ENCODE measurements around the gene DGKG.

Gene DGKG

DNA sequence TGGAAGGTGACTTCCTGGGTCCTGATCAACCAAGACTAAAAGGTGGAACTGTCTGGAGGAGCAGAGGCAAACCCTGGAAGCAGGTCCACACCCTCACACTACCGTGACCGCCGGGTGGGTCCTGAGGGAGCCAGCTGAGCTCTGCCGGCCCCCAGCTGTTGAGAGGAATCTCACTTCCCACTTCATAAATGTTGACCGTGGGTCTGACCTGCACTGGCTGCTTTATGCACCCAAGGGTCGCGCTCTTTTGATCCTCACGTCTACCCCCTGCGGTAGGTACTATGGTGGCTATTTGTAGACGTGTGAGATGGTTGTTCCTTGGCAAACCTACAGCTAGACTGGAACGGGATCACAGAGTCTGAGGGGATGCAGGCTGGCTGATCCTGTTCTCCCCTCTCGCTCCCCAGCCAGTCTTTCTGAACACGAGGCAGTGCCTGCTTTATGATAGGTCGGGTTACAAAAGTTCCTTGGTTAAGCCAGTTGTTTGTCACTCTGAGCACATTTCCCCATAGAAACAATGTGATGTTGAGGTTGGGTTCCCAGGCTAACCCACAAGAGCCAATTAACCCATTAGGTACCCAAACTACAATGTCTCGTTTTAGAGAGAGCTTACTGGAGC is 140.2 kb downstream of the DGKG start:
- DNase-seq (ENCODE audit: low read depth): no peak
- TF ChIP-seq, protein P1, sequence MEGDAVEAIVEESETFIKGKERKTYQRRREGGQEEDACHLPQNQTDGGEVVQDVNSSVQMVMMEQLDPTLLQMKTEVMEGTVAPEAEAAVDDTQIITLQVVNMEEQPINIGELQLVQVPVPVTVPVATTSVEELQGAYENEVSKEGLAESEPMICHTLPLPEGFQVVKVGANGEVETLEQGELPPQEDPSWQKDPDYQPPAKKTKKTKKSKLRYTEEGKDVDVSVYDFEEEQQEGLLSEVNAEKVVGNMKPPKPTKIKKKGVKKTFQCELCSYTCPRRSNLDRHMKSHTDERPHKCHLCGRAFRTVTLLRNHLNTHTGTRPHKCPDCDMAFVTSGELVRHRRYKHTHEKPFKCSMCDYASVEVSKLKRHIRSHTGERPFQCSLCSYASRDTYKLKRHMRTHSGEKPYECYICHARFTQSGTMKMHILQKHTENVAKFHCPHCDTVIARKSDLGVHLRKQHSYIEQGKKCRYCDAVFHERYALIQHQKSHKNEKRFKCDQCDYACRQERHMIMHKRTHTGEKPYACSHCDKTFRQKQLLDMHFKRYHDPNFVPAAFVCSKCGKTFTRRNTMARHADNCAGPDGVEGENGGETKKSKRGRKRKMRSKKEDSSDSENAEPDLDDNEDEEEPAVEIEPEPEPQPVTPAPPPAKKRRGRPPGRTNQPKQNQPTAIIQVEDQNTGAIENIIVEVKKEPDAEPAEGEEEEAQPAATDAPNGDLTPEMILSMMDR (IDR thresholded peaks at IDR 0.05; ENCODE audit: low read depth, low read length, missing control alignments): no peak
- in situ Hi-C loops (cut with HindIII; ENCODE audit: low sequenced_read_pairs): no loop called here
- H3K4me3 ChIP-seq (ENCODE audit: low read depth, low read length): no peak overlapping the region

DNA sequence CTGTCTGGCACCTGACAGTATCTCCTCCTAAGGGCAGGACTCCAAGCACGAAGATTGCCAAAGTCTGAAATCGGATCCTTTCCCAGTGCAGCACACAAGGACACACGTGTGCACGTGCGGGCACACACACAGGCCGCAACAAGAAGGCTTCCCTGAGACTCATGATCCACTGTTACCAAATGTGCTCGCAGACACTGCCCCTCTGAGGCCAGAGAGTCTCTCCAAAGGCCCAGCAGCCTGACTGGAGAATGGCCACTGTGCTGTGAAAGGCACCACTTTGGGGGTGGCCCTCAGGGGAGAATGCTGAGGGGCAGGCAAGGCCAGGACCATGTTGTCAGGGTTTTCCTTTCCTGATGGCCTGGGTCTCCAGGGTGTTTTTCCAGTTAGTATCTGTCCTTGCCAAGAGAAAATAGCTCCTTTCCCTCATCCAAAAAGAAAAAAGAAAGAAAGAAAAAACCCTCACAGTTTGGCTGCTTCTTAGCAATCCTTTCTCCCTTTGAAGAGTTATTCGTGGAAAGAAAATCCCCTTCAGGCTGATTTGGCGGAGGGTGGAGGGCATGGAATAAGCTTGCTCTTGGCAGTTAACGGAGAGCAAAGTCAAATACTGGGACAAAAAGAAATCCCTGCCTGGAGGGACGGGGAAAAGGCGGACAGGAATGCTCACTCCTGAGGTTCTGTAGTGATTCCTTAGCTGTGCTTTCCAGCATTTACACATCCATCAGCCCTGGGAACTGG is 141.0 kb downstream of the DGKG start:
- H3K4me3 ChIP-seq (ENCODE audit: low read depth, low read length): no peak overlapping the region
- no peak for DNase-seq (ENCODE audit: low read depth)
- in situ Hi-C loops (cut with HindIII; ENCODE audit: low sequenced_read_pairs): no loop called here
- TF ChIP-seq, protein P1 (IDR thresholded peaks at IDR 0.05; ENCODE audit: low read depth, low read length, missing control alignments): no peak

DNA sequence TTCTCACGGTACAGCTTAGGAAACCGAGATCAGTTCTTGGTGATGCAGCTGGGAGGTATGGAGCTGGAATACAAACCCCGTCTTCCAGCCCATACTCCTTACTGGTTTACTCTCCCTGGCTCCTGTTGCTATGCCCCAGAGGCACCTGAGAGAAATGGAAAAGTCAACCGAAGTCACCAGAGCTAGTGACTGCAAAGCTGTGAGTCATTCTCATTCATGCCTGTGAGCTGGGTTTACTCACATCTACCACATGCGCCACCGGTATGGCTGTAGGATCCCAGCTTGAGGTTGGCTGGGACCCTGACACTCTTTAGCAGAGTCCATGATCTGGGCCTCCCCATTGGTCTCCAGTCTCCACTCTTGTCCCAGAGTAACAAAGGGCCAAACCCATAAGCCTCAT is 141.7 kb downstream of the DGKG start:
- no peak for DNase-seq (ENCODE audit: low read depth)
- in situ Hi-C loops (cut with HindIII; ENCODE audit: low sequenced_read_pairs): no loop called here

DNA sequence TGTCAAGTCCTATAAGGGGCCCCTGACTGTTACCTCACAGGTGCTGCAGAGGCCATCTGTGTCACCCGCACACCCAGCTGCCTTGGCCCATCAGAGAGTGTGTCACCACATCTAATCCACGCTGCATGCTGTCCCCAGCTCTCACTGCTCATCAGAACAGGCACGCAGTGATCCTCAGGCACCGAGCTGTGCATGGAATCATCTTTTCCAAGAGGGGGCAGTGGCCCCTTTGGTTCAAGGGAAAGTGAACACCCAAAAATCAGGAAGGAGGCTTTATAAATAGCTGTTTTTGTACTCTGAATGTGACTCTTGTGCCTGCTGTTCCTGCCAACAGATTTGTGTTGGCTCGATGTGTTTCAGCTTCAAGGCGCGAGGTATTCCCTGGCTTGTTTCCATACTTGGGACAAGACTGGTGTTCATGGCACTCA is 142.8 kb downstream of the DGKG start:
- TF ChIP-seq, protein P1 (IDR thresholded peaks at IDR 0.05; ENCODE audit: low read depth, low read length, missing control alignments): no peak
- H3K4me3 ChIP-seq (ENCODE audit: low read depth, low read length): no peak overlapping the region
- in situ Hi-C loops (cut with HindIII; ENCODE audit: low sequenced_read_pairs): no loop called here
- DNase-seq (ENCODE audit: low read depth): no peak

More for the DNA sequence above, 141.7 kb downstream of the DGKG start:
- H3K4me3 ChIP-seq (ENCODE audit: low read depth, low read length): no peak overlapping the region
- TF ChIP-seq, protein P1 (IDR thresholded peaks at IDR 0.05; ENCODE audit: low read depth, low read length, missing control alignments): no peak

DNA sequence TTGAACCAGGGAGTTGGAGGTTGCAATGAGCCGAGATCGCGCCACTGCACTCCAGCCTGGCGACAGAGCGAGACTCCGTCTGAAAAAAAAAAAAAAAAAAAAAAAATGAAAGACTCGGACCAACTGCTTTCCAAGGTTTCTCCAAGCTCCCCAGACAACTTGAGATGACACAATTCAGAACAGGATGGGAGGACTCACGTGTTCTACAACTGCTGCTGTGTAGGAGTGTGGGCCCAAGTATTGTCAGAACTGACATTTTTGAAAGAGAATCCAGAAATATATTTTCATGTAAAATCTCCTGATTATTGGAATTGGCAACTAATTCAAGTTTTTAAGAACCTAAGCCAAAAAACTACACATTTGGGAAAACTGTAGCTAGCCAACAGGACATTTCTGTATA is 143.6 kb downstream of the DGKG start:
- in situ Hi-C loops (cut with HindIII; ENCODE audit: low sequenced_read_pairs): no loop called here
- TF ChIP-seq, protein P1 (IDR thresholded peaks at IDR 0.05; ENCODE audit: low read depth, low read length, missing control alignments): no peak
- DNase-seq (ENCODE audit: low read depth): no peak
- H3K4me3 ChIP-seq (ENCODE audit: low read depth, low read length): no peak overlapping the region

DNA sequence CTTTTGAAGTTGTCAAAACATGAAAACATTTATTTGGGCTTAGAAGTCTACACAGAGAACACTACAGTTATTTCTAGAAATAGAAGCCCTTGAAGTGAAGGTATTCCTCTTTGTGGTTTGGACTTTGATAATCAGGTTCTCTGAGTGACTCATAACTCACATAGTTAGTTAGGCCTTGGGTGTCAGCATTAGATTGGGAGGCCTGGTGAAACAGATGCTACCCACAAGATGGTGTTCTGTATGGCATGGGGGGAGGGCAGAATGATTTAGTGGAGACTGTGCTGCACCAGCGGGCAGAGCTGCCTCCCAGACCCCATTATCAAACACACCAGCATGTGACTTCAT is 144.2 kb downstream of the DGKG start:
- no peak overlapping the region for H3K4me3 ChIP-seq (ENCODE audit: low read depth, low read length)
- no peak for DNase-seq (ENCODE audit: low read depth)
- in situ Hi-C loops (cut with HindIII; ENCODE audit: low sequenced_read_pairs): no loop called here
- TF ChIP-seq, protein P1 (IDR thresholded peaks at IDR 0.05; ENCODE audit: low read depth, low read length, missing control alignments): no peak

Data from astrocyte of the cerebellum (primary cell).